ENCODE measurements around the gene ZNF638. TPM values are rescaled to one million over a fixed set of nuclear protein-coding genes. Genes with fewer than 3 reads are reported as not detected.

Gene ZNF638
- total RNA-seq, 1 donor from 2014 or later, result 93.0 TPM

GRCh38 chr2:71455741-71456569, 124.4 kb downstream of the ZNF638 start:
- no peak for DNase-seq (ENCODE audit: low read depth, low spot score)

GRCh38 chr2:71456617-71457016, 125.0 kb downstream of the ZNF638 start:
- no peak for DNase-seq (ENCODE audit: low read depth, low spot score)

- no peak for DNase-seq (ENCODE audit: low read depth, low spot score)
Measured at GRCh38 chr2:71457123-71457915, 125.7 kb downstream of the ZNF638 start.

GRCh38 chr2:71457923-71458322, 126.3 kb downstream of the ZNF638 start:
- DNase-seq (ENCODE audit: low read depth, low spot score), result no peak

GRCh38 chr2:71458413-71459083, 127.0 kb downstream of the ZNF638 start:
- DNase-seq (ENCODE audit: low read depth, low spot score), result no peak

GRCh38 chr2:71459084-71459431, 127.5 kb downstream of the ZNF638 start:
- DNase-seq (ENCODE audit: low read depth, low spot score), result no peak

- DNase-seq (ENCODE audit: low read depth, low spot score), result no peak
Measured at GRCh38 chr2:71460056-71460455, 128.5 kb downstream of the ZNF638 start.

GRCh38 chr2:71460595-71461303, 129.2 kb downstream of the ZNF638 start:
- DNase-seq (ENCODE audit: low read depth, low spot score), result peak; percentile 60

- no peak for DNase-seq (ENCODE audit: low read depth, low spot score)
Measured at GRCh38 chr2:71461304-71461671, 129.7 kb downstream of the ZNF638 start.

GRCh38 chr2:71462056-71462605, 130.5 kb downstream of the ZNF638 start:
- no peak for DNase-seq (ENCODE audit: low read depth, low spot score)

- no peak for DNase-seq (ENCODE audit: low read depth, low spot score)
Measured at GRCh38 chr2:71462641-71463341, 131.2 kb downstream of the ZNF638 start.

GRCh38 chr2:71463342-71463654, 131.7 kb downstream of the ZNF638 start:
- no peak for DNase-seq (ENCODE audit: low read depth, low spot score)

GRCh38 chr2:71464389-71464788, 132.8 kb downstream of the ZNF638 start:
- no peak for DNase-seq (ENCODE audit: low read depth, low spot score)

- DNase-seq (ENCODE audit: low read depth, low spot score), result no peak
Measured at GRCh38 chr2:71465356-71465755, 133.8 kb downstream of the ZNF638 start.

- no peak for DNase-seq (ENCODE audit: low read depth, low spot score)
Measured at GRCh38 chr2:71465961-71466300, 134.3 kb downstream of the ZNF638 start.

- no peak for DNase-seq (ENCODE audit: low read depth, low spot score)
Measured at GRCh38 chr2:71466301-71467179, 135.0 kb downstream of the ZNF638 start.

- no peak for DNase-seq (ENCODE audit: low read depth, low spot score)
Measured at GRCh38 chr2:71467180-71467815, 135.7 kb downstream of the ZNF638 start.

GRCh38 chr2:71468279-71469015, 136.9 kb downstream of the ZNF638 start:
- no peak for DNase-seq (ENCODE audit: low read depth, low spot score)

All from pulmonary artery endothelial cell (primary cell).